Fibroblast of the aortic adventitia (primary cell): Measurements from ENCODE around the gene HOXB5. TPM values are rescaled to one million over a fixed set of nuclear protein-coding genes. Genes with fewer than 3 reads are reported as not detected.

Experiments
- DNase-seq: peaks from one replicate; pipeline ENCODE4 v3.0.0-alpha.2; 2010; ENCODE audit warnings: low read depth
- H3K4me3 ChIP-seq: 2 replicates; pipeline ENCODE4 v1.5.1; 2011; ENCODE audit warnings: low read depth, mild to moderate bottlenecking, control low read depth, low read length, moderate library complexity
- CTCF ChIP-seq: IDR thresholded peaks from 2 replicates; pipeline ENCODE4 v1.5.1; 2011; ENCODE audit warnings: mild to moderate bottlenecking, low read length, control low read depth, inconsistent platforms; ENCODE audit not compliant: insufficient read depth
- total RNA-seq: library from RNA; depleted of rRNA; stranded (reverse); fragments of >200 nt; gene quantifications from 2 replicates; pipeline ENCODE4 v1.2.3, GENCODE V29; 2012; ENCODE audit warnings: low replicate concordance

Gene HOXB5
- total RNA-seq, 1 donor, result 0.27 TPM

- TF ChIP-seq CTCF, result no peak
- DNase-seq, result peak; percentile 93
- peak overlapping the region; percentile 53 for H3K4me3 ChIP-seq
These were observed 46.4 kb downstream of the HOXB5 start for GRCh38 chr17:48546924-48547807.

GRCh38 chr17:48546137-48546923 lies 47.2 kb downstream of the HOXB5 start:
- no peak for TF ChIP-seq CTCF
- H3K4me3 ChIP-seq, result peak overlapping the region; percentile 53
- DNase-seq, result peak; percentile 64

- no peak for TF ChIP-seq CTCF
- H3K4me3 ChIP-seq, result peak overlapping the region; percentile 83
- DNase-seq, result no peak
These were observed 48.0 kb downstream of the HOXB5 start for GRCh38 chr17:48545539-48545938.

GRCh38 chr17:48545022-48545375 lies 48.6 kb downstream of the HOXB5 start, which contains the start of gene HOXB2:
Gene HOXB2 (minus strand): TSS chr17:48545109. CDS start chr17:48544911, 198 bp downstream.
- peak; percentile 76 for DNase-seq
- no peak for TF ChIP-seq CTCF
- H3K4me3 ChIP-seq, result peak within 1 kb of the TSS; percentile 83

GRCh38 chr17:48544349-48545021 lies 49.1 kb downstream of the HOXB5 start:
- H3K4me3 ChIP-seq, result peak overlapping the region; percentile 83
- DNase-seq, result peak; percentile 93
- no peak for TF ChIP-seq CTCF

- peak overlapping the region; percentile 83 for H3K4me3 ChIP-seq
- no peak for TF ChIP-seq CTCF
- peak; percentile 72 for DNase-seq
These were observed 49.7 kb downstream of the HOXB5 start for GRCh38 chr17:48543854-48544348.
